Measurements from ENCODE around the gene FOXI1. TPM values are rescaled to one million over a fixed set of nuclear protein-coding genes. Genes with fewer than 3 reads are reported as not detected.

FOXI1 gene
- total RNA-seq, 1 donor from 2014 or later, result not detected

GRCh38 chr5:170149206-170149515 lies 43.5 kb downstream of the FOXI1 start:
- Mint-ChIP-seq H3K36me3 (ENCODE audit: low read depth) (no peaks in the 10 kb centered on the region), H3K9me3 (ENCODE audit: low read depth) (no peaks in the 10 kb centered on the region), H3K4me1 (ENCODE audit: low read depth) (peaks cover 19% of the 10 kb centered on the region), H3K27me3 (ENCODE audit: low read depth) (peaks cover 9% of the 10 kb centered on the region), H3K4me3 (ENCODE audit: unreplicated experiment) (no peak overlapping the region), H3K27ac (ENCODE audit: unreplicated experiment) (no peak overlapping the region)
- DNase-seq (ENCODE audit: low spot score), result no peak
- TF ChIP-seq CTCF (IDR thresholded peaks at IDR 0.05), result no peak

DNA sequence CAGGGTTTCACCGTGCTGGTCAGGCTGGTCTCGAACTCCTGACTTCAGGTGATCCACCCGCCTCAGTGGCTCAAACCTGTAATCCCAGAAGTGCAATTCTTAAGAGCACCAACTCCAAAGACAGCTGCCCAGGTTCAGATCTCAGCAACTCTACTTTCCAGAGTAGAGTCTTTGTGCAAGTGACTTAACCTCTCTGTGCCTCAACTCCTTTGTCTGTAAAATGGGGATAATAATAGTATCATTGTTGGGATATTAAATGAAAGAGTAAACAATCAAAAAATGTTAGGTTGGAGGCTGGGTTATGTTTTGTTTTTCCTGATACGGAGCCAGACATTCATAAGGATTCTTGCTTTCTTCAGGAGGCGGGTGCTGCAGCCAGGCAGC lies 45.0 kb downstream of the FOXI1 start:
- no peaks in the 10 kb centered on the region for H3K36me3 Mint-ChIP-seq (ENCODE audit: low read depth)
- peaks cover 9% of the 10 kb centered on the region for H3K27me3 Mint-ChIP-seq (ENCODE audit: low read depth)
- TF ChIP-seq CTCF (IDR thresholded peaks at IDR 0.05), result no peak
- H3K4me3 Mint-ChIP-seq (ENCODE audit: unreplicated experiment), result no peak overlapping the region
- no peaks in the 10 kb centered on the region for H3K9me3 Mint-ChIP-seq (ENCODE audit: low read depth)
- peaks cover 19% of the 10 kb centered on the region for H3K4me1 Mint-ChIP-seq (ENCODE audit: low read depth)
- peak overlapping the region; percentile 45 for H3K27ac Mint-ChIP-seq (ENCODE audit: unreplicated experiment)
- DNase-seq (ENCODE audit: low spot score), result no peak

GRCh38 chr5:170151097-170151831 lies 45.6 kb downstream of the FOXI1 start:
- no peaks in the 10 kb centered on the region for H3K36me3 Mint-ChIP-seq (ENCODE audit: low read depth)
- no peak for TF ChIP-seq CTCF (IDR thresholded peaks at IDR 0.05)

GRCh38 chr5:170152767-170153166 lies 47.1 kb downstream of the FOXI1 start:
- H3K9me3 Mint-ChIP-seq (ENCODE audit: low read depth), result no peaks in the 10 kb centered on the region
- no peak for TF ChIP-seq CTCF (IDR thresholded peaks at IDR 0.05)
- no peaks in the 10 kb centered on the region for H3K36me3 Mint-ChIP-seq (ENCODE audit: low read depth)
- peaks cover 19% of the 10 kb centered on the region for H3K4me1 Mint-ChIP-seq (ENCODE audit: low read depth)
- no peak for DNase-seq (ENCODE audit: low spot score)
- H3K4me3 Mint-ChIP-seq (ENCODE audit: unreplicated experiment), result no peak overlapping the region
- H3K27ac Mint-ChIP-seq (ENCODE audit: unreplicated experiment), result no peak overlapping the region
- H3K27me3 Mint-ChIP-seq (ENCODE audit: low read depth), result peaks cover 4% of the 10 kb centered on the region

More at GRCh38 chr5:170151097-170151831, 45.6 kb downstream of the FOXI1 start:
- H3K9me3 Mint-ChIP-seq (ENCODE audit: low read depth), result no peaks in the 10 kb centered on the region
- H3K27ac Mint-ChIP-seq (ENCODE audit: unreplicated experiment), result peak overlapping the region; percentile 45
- H3K27me3 Mint-ChIP-seq (ENCODE audit: low read depth), result peaks cover 9% of the 10 kb centered on the region
- no peak for DNase-seq (ENCODE audit: low spot score)
- H3K4me1 Mint-ChIP-seq (ENCODE audit: low read depth), result peaks cover 19% of the 10 kb centered on the region
- no peak overlapping the region for H3K4me3 Mint-ChIP-seq (ENCODE audit: unreplicated experiment)

DNA sequence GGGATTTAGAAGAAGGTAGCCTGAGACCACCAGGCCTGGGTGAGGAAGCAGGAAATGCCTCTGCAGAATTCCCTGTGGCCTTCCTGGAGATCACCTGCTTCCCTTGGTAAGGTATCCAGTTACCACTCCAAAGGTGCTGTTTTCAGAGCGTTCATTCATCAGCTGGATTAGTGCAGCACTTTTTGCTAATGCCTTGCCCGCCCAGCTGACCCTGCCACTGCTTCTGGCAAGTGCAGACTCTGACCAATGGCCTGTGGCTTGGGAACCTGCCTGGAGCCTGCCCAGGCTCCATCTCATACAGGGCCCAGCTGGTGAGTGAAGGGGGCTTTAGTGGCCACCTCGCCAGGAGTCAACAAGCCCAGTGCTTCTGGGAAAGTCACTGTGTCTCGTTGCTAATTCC lies 48.6 kb downstream of the FOXI1 start:
- H3K27me3 Mint-ChIP-seq (ENCODE audit: low read depth), result peaks cover under 1% of the 10 kb centered on the region
- no peak for TF ChIP-seq CTCF (IDR thresholded peaks at IDR 0.05)

More for the DNA sequence above, 48.6 kb downstream of the FOXI1 start:
- no peak overlapping the region for H3K4me3 Mint-ChIP-seq (ENCODE audit: unreplicated experiment)
- H3K27ac Mint-ChIP-seq (ENCODE audit: unreplicated experiment), result no peak overlapping the region
- peaks cover 24% of the 10 kb centered on the region for H3K4me1 Mint-ChIP-seq (ENCODE audit: low read depth)
- no peaks in the 10 kb centered on the region for H3K36me3 Mint-ChIP-seq (ENCODE audit: low read depth)
- DNase-seq (ENCODE audit: low spot score), result no peak
- no peaks in the 10 kb centered on the region for H3K9me3 Mint-ChIP-seq (ENCODE audit: low read depth)
